SKM-1 treated with dmso at 0.1 percent for 144 hours (cell line): ENCODE data around the gene ATPAF1.
"Not testable (repeated sequence)": the region's sequence is repeated elsewhere in the genome, so short reads cannot be mapped to it uniquely, and the experiment has no call there.

ENCODE experiments used
- DNase-seq: peaks from one replicate; lab custom pipeline; 2025; ENCODE audit not compliant: unreplicated experiment; lab: John Stamatoyannopoulos, UW

The ATPAF1 gene

DNA sequence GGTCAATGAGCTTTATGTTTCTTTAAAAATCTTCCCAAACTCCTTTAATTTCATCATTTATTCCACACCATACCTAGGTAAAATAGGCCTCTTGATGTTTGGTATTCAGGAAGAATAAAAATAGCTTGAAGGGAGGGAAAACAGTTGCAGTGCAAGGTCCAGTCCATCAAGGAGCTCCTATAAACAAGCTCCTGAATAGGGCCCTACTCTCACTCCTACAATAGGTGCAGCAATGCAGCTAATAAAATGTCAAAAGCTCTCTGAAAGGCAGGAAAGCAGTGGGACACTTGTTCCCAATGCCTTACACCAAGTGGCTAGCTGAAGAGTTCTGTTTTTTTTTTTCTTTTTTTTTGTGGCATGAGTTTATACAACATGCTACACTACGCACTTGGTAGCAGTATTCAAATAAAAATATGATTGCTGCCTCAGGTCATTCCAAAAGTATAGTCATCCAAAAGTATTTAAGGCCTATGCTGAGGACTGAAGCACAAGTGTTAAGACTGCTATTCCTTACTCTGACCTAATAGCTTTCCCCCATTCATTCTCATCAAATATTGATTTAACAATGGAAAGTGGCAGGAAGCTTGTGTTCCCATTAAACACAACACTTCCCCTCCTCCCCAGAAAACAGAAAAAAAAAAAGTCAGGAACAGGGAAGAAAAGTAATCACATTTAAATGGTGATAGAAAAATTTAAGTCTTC, 13.3 kb upstream of the ATPAF1 start:
- no peak for DNase-seq

GRCh38 chr1:46679789-46680573, 11.8 kb upstream of the ATPAF1 start:
- no peak for DNase-seq

DNA sequence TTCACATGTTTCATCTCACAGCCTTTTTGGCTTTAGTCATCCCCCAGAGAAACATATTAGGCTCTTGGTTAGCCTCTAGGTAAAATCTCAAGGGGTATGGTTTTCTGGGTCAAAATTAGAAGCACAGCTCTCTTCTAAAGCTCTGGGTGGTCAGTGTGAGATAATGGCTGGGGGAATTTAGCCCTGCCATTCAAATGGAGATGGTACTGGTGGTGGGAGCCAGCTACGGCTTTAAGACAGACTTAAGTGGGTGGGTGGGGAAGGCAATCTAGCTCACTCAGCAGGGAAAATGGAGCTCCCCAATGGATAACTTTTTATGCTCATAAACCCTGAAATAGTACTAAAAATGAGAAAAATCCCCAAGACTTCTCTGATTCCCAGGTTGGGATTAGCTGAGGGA, 9.2 kb upstream of the ATPAF1 start:
- DNase-seq, result no peak

DNA sequence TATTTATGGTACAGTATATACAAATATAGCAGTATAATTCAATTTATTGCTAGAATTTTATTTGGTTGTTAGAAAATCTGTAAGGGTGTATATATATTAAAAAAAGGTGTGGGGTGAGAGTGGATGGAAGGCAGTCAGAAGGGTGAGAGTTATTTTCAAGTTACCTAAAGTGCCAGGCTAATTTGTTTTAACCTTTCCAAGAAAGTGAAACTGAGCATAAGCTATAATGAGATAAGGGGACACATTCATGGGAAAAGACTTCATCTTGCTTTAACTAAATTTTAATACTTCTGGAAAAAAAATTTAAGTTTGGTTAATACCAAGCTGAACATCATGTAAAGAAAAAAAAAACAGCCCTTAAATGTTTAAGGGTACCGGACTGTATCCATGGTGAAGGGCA, 8.4 kb upstream of the ATPAF1 start:
- no peak for DNase-seq

DNA sequence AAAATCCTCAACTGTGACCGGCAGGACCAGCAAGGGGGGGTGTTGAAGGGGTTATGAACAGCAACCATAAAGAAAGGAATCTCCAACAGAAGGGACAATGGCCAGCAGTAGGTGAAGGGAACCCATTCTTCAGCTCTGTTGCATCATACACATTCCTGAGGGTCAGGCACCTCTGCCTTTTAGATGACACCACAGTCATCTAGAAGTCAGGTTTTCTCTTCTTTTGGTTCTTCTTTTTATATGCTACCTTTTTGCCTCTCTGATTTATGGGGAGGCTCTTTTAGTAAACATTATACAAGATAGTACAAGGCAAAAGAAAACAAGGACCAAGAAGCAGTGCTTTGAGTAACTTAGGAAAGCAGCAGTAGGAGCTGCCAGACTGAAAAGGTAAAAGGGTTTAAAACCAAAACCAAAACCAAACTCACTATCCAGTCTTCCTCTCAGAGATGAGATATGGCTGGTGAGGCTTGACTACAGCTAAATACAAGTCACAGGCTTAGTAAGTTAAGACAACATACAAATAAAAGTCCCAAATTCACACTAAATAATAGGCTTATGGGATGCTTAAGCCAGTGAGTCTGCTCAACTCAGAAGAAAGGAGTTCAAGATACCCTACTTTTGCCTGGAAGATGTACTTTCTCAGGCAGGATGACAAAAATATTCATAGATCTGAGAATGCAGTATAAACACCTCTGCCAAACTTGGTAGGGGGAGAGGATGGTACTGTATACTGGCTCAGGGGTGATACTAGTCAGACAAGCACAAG, 7.6 kb upstream of the ATPAF1 start:
- no peak for DNase-seq

DNA sequence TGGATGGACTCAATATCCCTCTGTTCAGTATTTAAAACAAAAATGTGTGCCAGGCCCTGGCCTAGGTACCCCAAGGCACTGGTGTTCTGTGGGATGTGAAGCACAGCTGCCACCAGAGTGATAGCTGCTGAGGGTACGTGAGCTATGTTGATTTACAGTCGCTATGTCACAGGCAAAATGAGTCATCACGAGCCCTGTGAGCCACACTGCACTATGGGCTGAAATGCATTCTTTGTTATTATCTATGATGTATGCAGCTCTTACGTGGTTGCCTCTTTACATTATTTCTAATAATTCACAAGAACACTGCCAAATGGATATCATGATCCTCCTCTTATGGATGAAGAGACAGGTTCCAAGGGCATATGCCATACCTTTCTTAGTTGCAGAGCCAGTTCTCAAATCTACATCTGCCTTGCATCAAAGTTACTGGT, 5.6 kb upstream of the ATPAF1 start:
- no peak for DNase-seq

GRCh38 chr1:46672696-46673095, 4.5 kb upstream of the ATPAF1 start:
- no peak for DNase-seq

GRCh38 chr1:46671554-46671953, 3.4 kb upstream of the ATPAF1 start, which contains the start of gene TEX38:
Gene TEX38 (plus strand): TSS chr1:46671854. CDS start chr1:46671935, 81 bp downstream.
- no peak for DNase-seq

DNA sequence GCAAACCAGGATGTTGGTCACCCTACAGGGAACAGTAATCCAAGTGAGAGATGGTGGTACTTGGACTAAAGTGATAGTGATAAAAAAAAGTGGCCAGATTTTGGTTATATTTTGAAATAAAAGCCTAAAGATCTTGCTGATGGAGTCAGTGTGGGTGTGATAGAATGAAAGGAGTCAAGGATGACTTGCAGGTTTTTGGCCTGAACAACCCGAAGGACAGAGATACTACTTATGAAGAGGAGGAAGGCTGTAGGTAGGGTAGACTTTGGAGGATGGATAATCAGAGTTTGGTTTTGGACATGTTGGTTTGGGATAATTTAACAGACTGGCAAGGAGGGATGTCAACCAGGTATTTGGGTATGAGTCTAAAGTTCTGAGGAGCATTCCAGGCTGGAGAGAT, 2.0 kb upstream of the ATPAF1 start:
- no peak for DNase-seq

DNA sequence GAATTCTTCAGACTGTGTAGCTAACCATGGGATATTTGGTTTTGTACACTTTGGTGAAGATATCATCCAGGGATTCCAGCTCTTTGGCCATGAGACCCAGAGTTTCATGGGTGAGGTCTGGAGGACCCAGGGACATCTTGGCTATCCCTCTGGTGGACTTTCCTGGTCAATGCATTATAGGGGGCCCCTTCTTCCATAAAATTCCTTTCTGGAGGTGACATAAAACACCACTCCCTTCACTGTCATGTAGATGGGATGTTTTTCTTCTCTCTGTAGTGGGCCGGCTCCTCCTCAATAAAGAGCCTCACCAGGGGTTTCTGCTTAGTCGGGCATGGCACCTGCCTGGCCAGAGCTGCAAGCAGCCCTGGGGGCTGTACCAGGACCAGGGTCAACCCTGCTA, 2.2 kb downstream of the ATPAF1 start:
- no peak for DNase-seq

DNA sequence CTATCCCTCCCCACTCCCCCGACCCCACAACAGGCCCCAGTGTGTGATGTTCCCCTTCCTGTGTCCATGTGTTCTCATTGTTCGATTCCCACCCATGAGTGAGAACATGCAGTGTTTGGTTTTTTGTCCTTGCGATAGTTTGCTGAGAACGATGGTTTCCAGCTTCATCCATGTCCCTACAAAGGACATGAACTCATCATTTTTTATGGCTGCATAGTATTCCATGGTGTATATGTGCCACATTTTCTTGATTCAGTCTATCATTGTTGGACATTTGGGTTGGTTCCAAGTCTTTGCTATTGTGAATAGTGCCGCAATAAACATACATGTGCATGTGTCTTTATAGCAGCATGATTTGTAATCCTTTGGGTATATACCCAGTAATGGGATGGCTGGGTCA, 5.2 kb downstream of the ATPAF1 start:
- DNase-seq, result not testable (repeated sequence)

- not testable (repeated sequence) for DNase-seq
These were observed 8.0 kb downstream of the ATPAF1 start for GRCh38 chr1:46660116-46660515.

DNA sequence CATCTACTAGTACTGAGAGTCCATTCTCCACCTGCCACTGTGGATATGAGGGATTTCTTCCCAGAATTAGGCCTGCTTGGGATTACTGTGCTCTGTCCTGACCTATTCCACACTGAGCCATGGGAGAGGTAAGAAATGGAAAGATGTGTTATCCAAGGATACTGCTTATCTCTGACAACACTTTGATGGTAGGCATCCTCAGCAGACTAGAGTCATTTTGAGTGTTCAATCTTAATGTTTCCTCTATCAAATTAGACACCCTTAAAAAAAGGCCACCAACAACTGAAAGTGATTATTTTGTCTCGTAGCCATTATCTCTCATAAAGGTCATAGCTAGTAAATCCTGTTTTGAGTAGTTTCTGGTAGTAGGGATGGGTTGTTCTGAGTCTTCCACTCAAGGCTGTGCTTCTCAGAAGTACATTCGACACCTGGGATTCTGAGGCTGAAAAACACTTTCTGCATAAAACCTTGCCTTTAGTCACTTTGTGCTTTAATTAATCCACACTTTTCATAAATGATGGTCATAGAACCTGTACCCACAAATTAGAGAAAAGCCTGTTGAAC, 8.8 kb downstream of the ATPAF1 start:
- DNase-seq, result no peak

DNA sequence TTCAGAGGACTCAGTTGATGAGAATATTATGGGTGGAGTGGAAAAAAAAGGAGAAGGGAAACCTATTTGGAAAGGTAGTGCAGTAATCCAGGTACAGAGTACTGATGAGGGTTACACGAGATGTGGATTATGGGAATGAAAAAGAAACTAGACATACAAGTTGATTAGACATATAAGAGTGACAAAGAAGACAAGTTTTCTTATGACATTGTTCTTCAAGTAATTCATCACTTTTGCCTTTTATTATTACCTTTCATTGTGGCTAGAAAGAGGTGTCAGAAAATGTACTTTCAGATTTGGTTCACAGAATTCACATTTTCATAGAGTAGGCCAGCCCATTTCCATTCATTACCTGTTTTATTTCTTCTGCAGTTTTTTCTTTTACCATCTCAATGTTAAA, 10.4 kb downstream of the ATPAF1 start:
- DNase-seq, result no peak

DNA sequence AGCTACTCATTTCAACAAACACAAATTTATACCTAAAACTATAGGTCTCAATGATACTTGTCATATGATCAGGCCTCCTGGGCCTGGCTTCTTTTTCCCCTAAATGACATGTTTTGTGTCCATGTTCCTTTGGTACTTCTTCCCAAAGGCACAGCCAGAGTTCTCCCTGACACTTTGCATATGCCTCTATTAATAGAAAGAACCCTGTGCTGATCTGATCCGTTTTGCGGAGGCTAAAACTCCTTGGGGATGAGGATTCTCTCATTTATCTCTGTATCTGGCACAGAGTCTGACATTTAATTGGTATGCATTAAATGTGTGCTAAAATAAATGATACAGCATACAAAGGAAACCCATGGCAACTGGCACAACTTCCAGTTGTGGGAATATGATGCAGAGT, 11.5 kb downstream of the ATPAF1 start:
- DNase-seq, result no peak

DNA sequence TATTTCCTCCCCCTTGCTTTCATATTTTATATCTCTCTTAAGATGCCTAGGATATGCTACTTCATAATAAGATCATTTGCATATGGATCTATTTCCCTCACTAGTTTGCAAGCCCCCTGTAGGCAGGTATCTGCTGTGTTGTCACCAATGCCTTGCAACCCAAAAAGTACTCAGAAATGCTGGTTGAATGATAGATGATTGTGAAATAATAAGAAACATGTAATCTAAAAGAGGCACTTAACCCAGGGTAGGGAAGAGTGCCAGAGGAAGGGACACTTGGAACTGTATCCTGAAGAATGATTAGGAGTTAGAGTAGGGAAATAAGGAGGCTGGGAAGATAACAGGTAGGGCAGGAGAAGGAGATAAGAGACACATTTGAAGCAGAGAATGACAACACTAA, 12.3 kb downstream of the ATPAF1 start:
- no peak for DNase-seq

GRCh38 chr1:46654698-46655097, 13.5 kb downstream of the ATPAF1 start:
- DNase-seq, result not testable (repeated sequence)

GRCh38 chr1:46654012-46654411, 14.2 kb downstream of the ATPAF1 start:
- no peak for DNase-seq

DNA sequence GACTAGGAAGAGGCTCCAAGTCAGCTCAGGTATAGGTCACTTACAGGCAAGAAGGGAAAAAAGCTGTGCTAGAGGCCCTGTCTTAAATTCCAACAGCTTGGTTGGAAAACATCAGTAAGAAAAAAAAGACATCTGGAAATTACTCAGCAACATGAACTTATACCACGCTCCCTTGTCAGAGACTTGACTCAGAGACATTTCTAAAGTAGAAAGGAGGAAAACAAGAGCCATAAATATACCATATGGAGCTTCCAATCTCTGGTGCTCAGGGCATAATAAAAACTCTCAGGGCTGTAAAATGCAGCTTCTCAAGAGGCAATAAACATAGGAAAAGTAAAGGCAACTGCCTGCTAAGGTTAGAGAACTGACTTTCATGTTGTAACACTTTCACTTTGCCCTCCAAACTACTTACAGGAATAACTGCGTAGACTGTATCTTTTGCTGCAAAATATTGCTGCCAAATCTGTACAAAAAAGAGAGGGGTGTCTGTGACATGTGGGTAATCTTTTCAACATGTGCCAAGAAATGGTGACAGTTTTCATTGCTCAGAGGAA, 14.7 kb downstream of the ATPAF1 start:
- DNase-seq, result no peak

DNA sequence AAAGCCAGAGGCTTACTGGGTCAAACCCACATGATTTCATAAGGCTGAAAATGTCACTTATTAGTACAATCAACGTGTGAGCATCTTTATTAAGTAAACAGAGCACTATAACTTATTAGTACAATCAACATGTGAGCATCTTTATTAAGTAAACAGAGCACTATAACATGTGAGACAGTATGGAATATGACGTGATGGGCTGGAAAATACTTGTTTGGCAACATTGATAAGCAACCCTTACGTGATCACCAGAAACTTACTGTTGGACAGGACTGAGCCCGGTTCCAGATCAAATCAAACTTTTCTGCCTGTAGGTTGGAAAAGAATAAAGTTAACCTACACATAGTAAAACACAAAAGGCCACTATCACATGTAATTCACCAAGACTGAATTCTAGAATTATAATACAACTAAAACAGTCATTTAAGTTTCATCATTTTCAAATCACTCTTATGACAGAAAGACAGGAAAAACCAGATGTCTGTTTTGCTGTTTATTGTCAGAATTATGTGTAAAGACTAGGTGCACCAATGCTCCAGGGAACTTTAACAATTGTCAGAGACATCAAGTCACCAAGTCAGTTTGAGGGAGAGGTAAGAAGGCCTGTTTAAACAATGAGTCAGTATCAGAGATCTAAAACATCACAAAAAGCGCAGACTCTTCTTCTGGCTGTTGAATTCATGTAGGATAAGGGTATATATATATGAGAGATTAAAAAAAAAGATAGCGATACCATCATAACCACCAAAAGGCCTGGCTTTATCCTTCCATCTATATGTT, 15.7 kb downstream of the ATPAF1 start:
- DNase-seq, result no peak
